HEK293 (cell line): Measurements from ENCODE around the gene UFD1.

Source experiments
- KLF9 ChIP-seq: fragments of 450-650 bp; formaldehyde crosslinking; IDR thresholded peaks from 2 replicates; pipeline ENCODE4 v1.5.1; 2016; ENCODE audit warnings: missing biosample characterization, missing genetic modification characterization, low read depth
- ZBTB8A ChIP-seq: fragments of 450-650 bp; formaldehyde crosslinking; IDR thresholded peaks from 2 replicates; pipeline ENCODE4 v1.5.1; 2016; ENCODE audit warnings: missing biosample characterization, missing genetic modification characterization
- ZNF146 ChIP-seq: fragments of 450-650 bp; formaldehyde crosslinking; IDR thresholded peaks from 2 replicates; pipeline ENCODE4 v1.5.1; 2016; ENCODE audit warnings: missing biosample characterization, missing genetic modification characterization
- ZNF24 ChIP-seq: fragments of 450-650 bp; formaldehyde crosslinking; IDR thresholded peaks from 2 replicates; pipeline ENCODE4 v1.5.1; 2016; ENCODE audit warnings: missing biosample characterization, missing genetic modification characterization
- ZNF549 ChIP-seq: fragments of 450-650 bp; IDR thresholded peaks from 2 replicates; pipeline ENCODE4 v1.5.1; 2018; ENCODE audit warnings: missing biosample characterization, missing genetic modification characterization, mild to moderate bottlenecking, inconsistent platforms, moderate library complexity
- ZNF670 ChIP-seq: fragments of 450-650 bp; formaldehyde crosslinking; IDR thresholded peaks from 2 replicates; pipeline ENCODE4 v1.5.1; 2016; ENCODE audit warnings: missing biosample characterization, missing genetic modification characterization, low read depth
- ZSCAN23 ChIP-seq: fragments of 450-650 bp; formaldehyde crosslinking; IDR thresholded peaks from 2 replicates; pipeline ENCODE4 v1.5.1; 2016; ENCODE audit warnings: missing biosample characterization, missing genetic modification characterization
- TF ChIP-seq, protein P1 (sequence below): fragments of 450-650 bp; formaldehyde crosslinking; IDR thresholded peaks from 2 replicates; pipeline ENCODE4 v1.5.1; 2016; ENCODE audit warnings: missing biosample characterization, missing genetic modification characterization
- TF ChIP-seq, protein P2 (sequence below): fragments of 450-650 bp; formaldehyde crosslinking; IDR thresholded peaks from 2 replicates; pipeline ENCODE4 v1.5.1; 2016; ENCODE audit warnings: missing biosample characterization, missing genetic modification characterization

DNA sequence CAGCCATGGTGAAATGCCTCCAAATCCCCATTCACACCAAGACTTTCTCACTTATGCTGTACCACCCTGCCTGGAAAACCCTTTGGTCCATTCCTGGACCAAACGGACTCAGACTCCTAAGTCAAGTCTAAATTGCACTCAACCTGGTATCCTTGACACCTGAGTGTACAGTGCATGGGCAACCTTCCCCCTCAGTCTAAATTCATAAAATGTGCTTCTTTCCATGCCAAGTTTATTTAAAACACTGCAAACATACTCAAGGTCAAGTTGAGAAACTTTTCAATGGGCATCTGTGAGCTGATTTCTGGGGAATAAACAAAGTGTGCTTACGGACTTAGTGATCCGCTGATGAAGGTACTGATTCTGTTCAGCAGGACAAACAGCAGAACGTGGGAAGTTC is 73.9 kb downstream of the UFD1 start:
- TF ChIP-seq ZNF24 (tag by site-specific recombination) (no peak), ZBTB8A (tag by site-specific recombination) (no peak), ZSCAN23 (no peak), ZNF146 (no peak), ZNF670 (tag by site-specific recombination) (no peak), KLF9 (no peak), ZNF549 (tag by site-specific recombination) (no peak)
- TF ChIP-seq, protein P1, sequence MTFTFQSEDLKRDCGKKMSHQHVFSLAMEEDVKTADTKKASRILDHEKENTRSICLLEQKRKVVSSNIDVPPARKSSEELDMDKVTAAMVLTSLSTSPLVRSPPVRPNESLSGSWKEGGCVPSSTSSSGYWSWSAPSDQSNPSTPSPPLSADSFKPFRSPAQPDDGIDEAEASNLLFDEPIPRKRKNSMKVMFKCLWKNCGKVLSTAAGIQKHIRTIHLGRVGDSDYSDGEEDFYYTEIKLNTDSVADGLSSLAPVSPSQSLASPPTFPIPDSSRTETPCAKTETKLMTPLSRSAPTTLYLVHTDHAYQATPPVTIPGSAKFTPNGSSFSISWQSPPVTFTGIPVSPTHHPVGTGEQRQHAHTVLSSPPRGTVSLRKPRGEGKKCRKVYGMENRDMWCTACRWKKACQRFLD, result no peak
- TF ChIP-seq, protein P2, sequence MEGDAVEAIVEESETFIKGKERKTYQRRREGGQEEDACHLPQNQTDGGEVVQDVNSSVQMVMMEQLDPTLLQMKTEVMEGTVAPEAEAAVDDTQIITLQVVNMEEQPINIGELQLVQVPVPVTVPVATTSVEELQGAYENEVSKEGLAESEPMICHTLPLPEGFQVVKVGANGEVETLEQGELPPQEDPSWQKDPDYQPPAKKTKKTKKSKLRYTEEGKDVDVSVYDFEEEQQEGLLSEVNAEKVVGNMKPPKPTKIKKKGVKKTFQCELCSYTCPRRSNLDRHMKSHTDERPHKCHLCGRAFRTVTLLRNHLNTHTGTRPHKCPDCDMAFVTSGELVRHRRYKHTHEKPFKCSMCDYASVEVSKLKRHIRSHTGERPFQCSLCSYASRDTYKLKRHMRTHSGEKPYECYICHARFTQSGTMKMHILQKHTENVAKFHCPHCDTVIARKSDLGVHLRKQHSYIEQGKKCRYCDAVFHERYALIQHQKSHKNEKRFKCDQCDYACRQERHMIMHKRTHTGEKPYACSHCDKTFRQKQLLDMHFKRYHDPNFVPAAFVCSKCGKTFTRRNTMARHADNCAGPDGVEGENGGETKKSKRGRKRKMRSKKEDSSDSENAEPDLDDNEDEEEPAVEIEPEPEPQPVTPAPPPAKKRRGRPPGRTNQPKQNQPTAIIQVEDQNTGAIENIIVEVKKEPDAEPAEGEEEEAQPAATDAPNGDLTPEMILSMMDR, result no peak
